GM18517 (cell line): ENCODE measurements around the gene FBXO11.

Source experiments
- ATAC-seq: cut with Tn5 transposase; IDR thresholded peaks from one replicate; pipeline ENCODE4 v1.9.1; 2021; ENCODE audit warnings: mild to moderate bottlenecking, moderate library complexity; ENCODE audit not compliant: unreplicated experiment

Gene FBXO11

GRCh38 chr2:47741637-47742036, 164.7 kb downstream of the FBXO11 start:
- no peak for ATAC-seq

GRCh38 chr2:47741101-47741500, 165.2 kb downstream of the FBXO11 start:
- ATAC-seq: no peak
